Endodermal cell (in vitro differentiated cells): ENCODE measurements around the gene ASCL2. TPM values are rescaled to one million over a fixed set of nuclear protein-coding genes. Genes with fewer than 3 reads are reported as not detected.

Experiments used
- DNase-seq: peaks from one replicate; pipeline ENCODE4 v3.0.0-alpha.2; 2017
- H3K27ac ChIP-seq: 2 replicates; pipeline ENCODE4 v1.5.1; 2013; ENCODE audit warnings: mild to moderate bottlenecking, low read depth, low read length, moderate library complexity
- H3K27me3 ChIP-seq: 2 replicates; pipeline ENCODE4 v1.6.1; 2013; ENCODE audit warnings: mild to moderate bottlenecking, low read length, moderate library complexity; ENCODE audit not compliant: insufficient read depth, control insufficient read depth, poor library complexity, severe bottlenecking
- H3K36me3 ChIP-seq: 2 replicates; pipeline ENCODE4 v1.7.0; 2013; ENCODE audit warnings: mild to moderate bottlenecking, low read length, moderate library complexity; ENCODE audit not compliant: control insufficient read depth, insufficient read depth
- H3K4me1 ChIP-seq: one replicate; pipeline ENCODE4 v1.7.0; 2013; ENCODE audit warnings: low read length; ENCODE audit not compliant: control insufficient read depth, insufficient read depth
- H3K4me3 ChIP-seq: 2 replicates; pipeline ENCODE4 v1.5.1; 2013; ENCODE audit warnings: mild to moderate bottlenecking, low read length, moderate library complexity
- H3K9ac ChIP-seq: 2 replicates; pipeline ENCODE4 v1.6.1; 2013; ENCODE audit warnings: mild to moderate bottlenecking, low read length, moderate library complexity; ENCODE audit not compliant: poor library complexity, severe bottlenecking; ENCODE audit errors: extremely low read depth
- H3K9me3 ChIP-seq: 2 replicates; pipeline ENCODE4 v1.6.1; 2013; ENCODE audit warnings: mild to moderate bottlenecking, low read length, moderate library complexity; ENCODE audit not compliant: control insufficient read depth
- H3K27ac Mint-ChIP-seq: 2 replicates; pipeline ENCODE4 v1.8.0; 2020; ENCODE audit warnings: mixed read lengths
- H3K27me3 Mint-ChIP-seq: 2 replicates; pipeline ENCODE4 v1.8.0; 2021; ENCODE audit warnings: mild to moderate bottlenecking, mixed read lengths; ENCODE audit not compliant: insufficient read depth
- H3K36me3 Mint-ChIP-seq: 2 replicates; pipeline ENCODE4 v1.8.0; 2020; ENCODE audit warnings: low read depth, mixed read lengths
- H3K4me1 Mint-ChIP-seq: 2 replicates; pipeline ENCODE4 v1.8.0; 2020; ENCODE audit warnings: mixed read lengths
- H3K4me3 Mint-ChIP-seq: 2 replicates; pipeline ENCODE4 v1.8.0; 2020; ENCODE audit warnings: mild to moderate bottlenecking, moderate library complexity, mixed read lengths
- H3K9me3 Mint-ChIP-seq: 2 replicates; pipeline ENCODE4 v1.8.0; 2020; ENCODE audit warnings: mild to moderate bottlenecking, mixed read lengths
- CTCF ChIP-seq: fragments of 200-600 bp; sonication (generic); conservative IDR thresholded peaks from 2 replicates; pipeline ENCODE4 v1.5.0; 2021; ENCODE audit warnings: antibody characterized with exemption, mild to moderate bottlenecking
- WGBS, 2 experiments: methylation state at CpG; one replicate each; pipeline versions ENCODE4 v1.1.5 to v1.1.7; 2013; ENCODE audit warnings: missing lambda C conversion rate in 2 of 2, mixed read lengths in 1 of 2; ENCODE audit not compliant: insufficient coverage in 1 of 2, insufficient read length in 1 of 2; 5-methylcytosine and 5-hydroxymethylcytosine counted together
- total RNA-seq, 2 donors: library from RNA; stranded (reverse); fragmentation: NEBNext Ultra II Directional in 1 of 2; extraction: Animal tissue kit (Norgen Biotek cat#: 25700) in 1 of 2; gene quantifications; 2 replicates in 1 of 2; 3 replicates in 1 of 2; pipeline ENCODE4 v1.2.1, GENCODE V29; 2021

The ASCL2 gene
- total RNA-seq, 2 donors from 2014 or later: not detected

- H3K9ac ChIP-seq: no peak overlapping the region
- no peak for TF ChIP-seq CTCF
- Mint-ChIP-seq H3K4me1 (no peaks in the 10 kb centered on the region), H3K4me3 (no peak overlapping the region), H3K9me3 (peaks cover 4% of the 10 kb centered on the region), H3K27ac (no peak overlapping the region), H3K27me3 (peaks cover 82% of the 10 kb centered on the region), H3K36me3 (no peaks in the 10 kb centered on the region)
- H3K9me3 ChIP-seq: no peaks in the 10 kb centered on the region
- peak; percentile 41 for DNase-seq
- WGBS, 2 experiments: 93 to 99% methylated on average over 11 to 21 of the region's 21 CpGs
- H3K4me3 ChIP-seq: no peak overlapping the region
- no peaks in the 10 kb centered on the region for H3K36me3 ChIP-seq
- no peaks in the 10 kb centered on the region for H3K4me1 ChIP-seq
- no peak overlapping the region for H3K27ac ChIP-seq
- H3K27me3 ChIP-seq: peaks cover 81% of the 10 kb centered on the region
Measured at GRCh38 chr11:2272228-2272945, 2.0 kb upstream of the ASCL2 start.

GRCh38 chr11:2271327-2272227 lies 1.2 kb upstream of the ASCL2 start:
- Histone ChIP-seq H3K9me3 (no peaks in the 10 kb centered on the region), H3K27ac (no peak overlapping the region), H3K4me1 (no peaks in the 10 kb centered on the region), H3K27me3 (peaks cover 89% of the 10 kb centered on the region), H3K36me3 (no peaks in the 10 kb centered on the region), H3K9ac (no peak overlapping the region), H3K4me3 (no peak overlapping the region)
- Mint-ChIP-seq H3K36me3 (no peaks in the 10 kb centered on the region), H3K27ac (no peak overlapping the region), H3K4me3 (no peak overlapping the region), H3K4me1 (no peaks in the 10 kb centered on the region), H3K9me3 (peaks cover 4% of the 10 kb centered on the region), H3K27me3 (peaks cover 87% of the 10 kb centered on the region)
- WGBS, 2 experiments: 59 to 70% methylated on average over 25 to 45 of the region's 45 CpGs
- no peak for TF ChIP-seq CTCF
- DNase-seq: peak; percentile 57

GRCh38 chr11:2271077-2271326 lies 614 bp upstream of the ASCL2 start:
- Histone ChIP-seq H3K4me3 (no peak overlapping the region), H3K9ac (no peak overlapping the region), H3K27me3 (peaks cover 95% of the 10 kb centered on the region), H3K36me3 (no peaks in the 10 kb centered on the region), H3K27ac (no peak overlapping the region), H3K4me1 (no peaks in the 10 kb centered on the region), H3K9me3 (no peaks in the 10 kb centered on the region)
- H3K27me3 Mint-ChIP-seq: peaks cover 88% of the 10 kb centered on the region
- H3K36me3 Mint-ChIP-seq: no peaks in the 10 kb centered on the region
- H3K9me3 Mint-ChIP-seq: peaks cover 4% of the 10 kb centered on the region
- DNase-seq: no peak
- no peak for TF ChIP-seq CTCF
- 30 to 41% methylated on average over 2 to 28 of the region's 28 CpGs for WGBS, 2 experiments
- H3K4me1 Mint-ChIP-seq: no peaks in the 10 kb centered on the region
- no peak overlapping the region for H3K4me3 Mint-ChIP-seq
- no peak overlapping the region for H3K27ac Mint-ChIP-seq
